RWPE2 (cell line): ENCODE data around the gene NECTIN1.

ENCODE experiments used
- ATAC-seq: fragments of 200-7000 bp; cut with Tn5 transposase; 3 replicates; pipeline ENCODE4 v1.9.1; 2021; ENCODE audit warnings: low read depth
- DNase-seq: peaks from one replicate; pipeline ENCODE4 v3.0.0-alpha.2; 2020; ENCODE audit warnings: low spot score
- H3K27ac ChIP-seq: fragments of 450-650 bp; 2 replicates; pipeline ENCODE4 v1.5.1; 2017; ENCODE audit warnings: mild to moderate bottlenecking; ENCODE audit not compliant: poor library complexity, severe bottlenecking
- H3K27me3 ChIP-seq: fragments of 250-450 bp; sonication (Bioruptor Pico); 2 replicates; pipeline ENCODE4 v1.5.1; 2021; ENCODE audit warnings: mild to moderate bottlenecking, moderate library complexity; ENCODE audit not compliant: insufficient read depth, poor library complexity, severe bottlenecking
- H3K36me3 ChIP-seq: fragments of 250-450 bp; sonication (Bioruptor Pico); 2 replicates; pipeline ENCODE4 v1.5.1; 2020; ENCODE audit warnings: low read depth, mild to moderate bottlenecking, moderate library complexity
- H3K4me1 ChIP-seq: fragments of 250-450 bp; sonication (Bioruptor Pico); 2 replicates; pipeline ENCODE4 v1.5.1; 2021; ENCODE audit warnings: mild to moderate bottlenecking, moderate library complexity; ENCODE audit not compliant: insufficient read depth, poor library complexity, severe bottlenecking
- H3K4me3 ChIP-seq: fragments of 250-450 bp; sonication (Bioruptor Pico); 2 replicates; pipeline ENCODE4 v1.5.1; 2021; ENCODE audit warnings: mild to moderate bottlenecking, moderate library complexity; ENCODE audit not compliant: severe bottlenecking
- H3K9me3 ChIP-seq: fragments of 250-450 bp; sonication (Bioruptor Pico); 2 replicates; pipeline ENCODE4 v1.5.1; 2021; ENCODE audit warnings: mild to moderate bottlenecking, moderate library complexity; ENCODE audit not compliant: severe bottlenecking
- CTCF ChIP-seq: fragments of 450-650 bp; IDR thresholded peaks from one replicate; pipeline ENCODE4 v1.5.1; 2017; ENCODE audit warnings: mild to moderate bottlenecking, moderate library complexity; ENCODE audit not compliant: poor library complexity, severe bottlenecking

Gene NECTIN1

DNA sequence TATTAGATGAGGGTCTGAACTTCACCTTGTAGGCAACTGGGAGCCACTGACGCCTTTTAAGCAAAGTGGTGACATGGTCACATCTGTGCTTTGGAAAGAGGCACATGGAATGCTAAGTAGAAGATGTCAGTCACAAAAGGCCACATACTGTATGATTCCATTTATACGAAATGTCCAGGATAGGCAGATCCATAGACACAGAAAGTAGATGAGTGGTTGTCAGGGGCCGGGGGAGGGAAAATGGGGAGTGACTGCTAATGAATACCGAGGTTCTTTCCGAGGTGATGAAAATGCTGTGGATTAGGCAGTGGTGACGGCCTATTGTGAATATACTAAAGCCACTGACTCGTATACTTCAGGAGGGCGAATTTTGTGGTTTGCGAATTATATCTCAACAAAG, 20.6 kb downstream of the NECTIN1 start:
- no peak overlapping the region for H3K27ac ChIP-seq
- no peak overlapping the region for H3K4me3 ChIP-seq
- no peaks in the 10 kb centered on the region for H3K4me1 ChIP-seq
- no peaks in the 10 kb centered on the region for H3K27me3 ChIP-seq
- DNase-seq (no peak), ATAC-seq (no peak)
- peaks cover 37% of the 10 kb centered on the region for H3K36me3 ChIP-seq
- TF ChIP-seq CTCF: no peak
- no peaks in the 10 kb centered on the region for H3K9me3 ChIP-seq

GRCh38 chr11:119706887-119707286, 22.1 kb downstream of the NECTIN1 start:
- ATAC-seq (no peak), DNase-seq (no peak)
- no peak overlapping the region for H3K4me3 ChIP-seq
- no peak overlapping the region for H3K27ac ChIP-seq
- H3K27me3 ChIP-seq: no peaks in the 10 kb centered on the region
- TF ChIP-seq CTCF: no peak
- H3K9me3 ChIP-seq: no peaks in the 10 kb centered on the region
- peaks cover 37% of the 10 kb centered on the region for H3K36me3 ChIP-seq
- peaks cover 9% of the 10 kb centered on the region for H3K4me1 ChIP-seq

DNA sequence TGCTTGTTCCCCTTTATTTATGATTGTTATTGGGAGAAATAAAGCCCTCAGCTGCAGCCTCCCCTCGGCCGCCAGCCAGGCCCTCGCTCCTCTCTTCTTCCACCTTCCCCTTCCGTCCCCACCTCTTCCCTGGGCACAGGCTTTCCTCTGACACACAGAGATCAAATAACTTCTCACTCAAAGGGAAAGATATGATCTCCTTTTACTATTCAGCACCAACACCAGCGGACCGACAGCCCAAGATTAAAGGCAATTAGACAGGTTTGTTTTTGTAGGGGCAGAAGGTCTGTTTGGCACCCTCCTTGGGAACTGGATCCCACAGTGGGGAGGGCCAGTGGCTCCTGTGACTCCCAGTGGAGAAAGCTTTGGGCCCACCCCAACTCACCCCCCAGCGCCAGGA, 23.0 kb downstream of the NECTIN1 start:
- no peaks in the 10 kb centered on the region for H3K9me3 ChIP-seq
- no peak overlapping the region for H3K4me3 ChIP-seq
- peaks cover 18% of the 10 kb centered on the region for H3K4me1 ChIP-seq
- no peak for DNase-seq
- ATAC-seq: no peak
- TF ChIP-seq CTCF: no peak
- no peak overlapping the region for H3K27ac ChIP-seq
- no peaks in the 10 kb centered on the region for H3K27me3 ChIP-seq
- H3K36me3 ChIP-seq: peaks cover 34% of the 10 kb centered on the region

GRCh38 chr11:119705362-119705761, 23.6 kb downstream of the NECTIN1 start:
- peaks cover 25% of the 10 kb centered on the region for H3K4me1 ChIP-seq
- H3K27me3 ChIP-seq: no peaks in the 10 kb centered on the region
- H3K4me3 ChIP-seq: no peak overlapping the region
- DNase-seq: no peak
- no peak overlapping the region for H3K27ac ChIP-seq
- ATAC-seq: no peak
- H3K9me3 ChIP-seq: no peaks in the 10 kb centered on the region
- peaks cover 32% of the 10 kb centered on the region for H3K36me3 ChIP-seq
- no peak for TF ChIP-seq CTCF

DNA sequence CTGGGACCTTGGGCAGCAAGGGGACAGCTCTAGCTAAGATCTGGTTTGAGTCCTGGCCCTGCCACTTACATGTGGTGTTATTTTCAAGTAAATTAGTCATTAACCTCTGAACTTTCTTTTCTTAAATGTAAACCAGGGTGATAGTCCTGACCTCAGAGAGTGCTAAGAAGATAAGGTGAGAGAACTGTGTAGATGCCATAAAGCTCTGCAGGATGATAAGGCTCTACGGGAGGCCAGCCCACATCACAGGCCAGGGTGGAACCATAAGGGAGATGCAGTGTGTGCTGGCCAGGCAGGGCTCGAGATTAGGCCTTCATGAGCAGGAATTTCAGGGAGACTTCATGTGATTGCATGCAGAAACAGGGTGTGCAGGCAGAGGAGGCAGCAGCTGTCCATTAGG, 24.2 kb downstream of the NECTIN1 start:
- peaks cover 30% of the 10 kb centered on the region for H3K4me1 ChIP-seq
- ATAC-seq: no peak
- no peak for DNase-seq
- H3K27me3 ChIP-seq: no peaks in the 10 kb centered on the region
- peaks cover 30% of the 10 kb centered on the region for H3K36me3 ChIP-seq
- H3K27ac ChIP-seq: no peak overlapping the region
- H3K9me3 ChIP-seq: no peaks in the 10 kb centered on the region
- H3K4me3 ChIP-seq: no peak overlapping the region
- TF ChIP-seq CTCF: no peak
